Frontal cortex (tissue), 4 donors: ENCODE results near the gene MED29. TPM values are rescaled to one million over a fixed set of nuclear protein-coding genes. Genes with fewer than 3 reads are reported as not detected.
A peak's percentile ranks its signal among the peaks of the same experiment; 100 is the strongest.
"Not testable (repeated sequence)": the region's sequence is repeated elsewhere in the genome, so short reads cannot be mapped to it uniquely, and the experiment has no call there.

Experiments
- DNase-seq, 2 donors: peaks; one replicate each; pipeline ENCODE4 v3.0.0; 2012; ENCODE audit warnings: low spot score in 2 of 2
- FAIRE-seq: peaks from 2 replicates; lab custom pipeline; 2012; peaks lifted over from hg19 to GRCh38; lab: Jason Lieb, UNC
- total RNA-seq: library from RNA; depleted of rRNA; stranded (reverse); fragments of >200 nt; gene quantifications from one replicate; pipeline ENCODE4 v1.2.3, GENCODE V29; 2014
- donor health status: control.
- donor health status: control.
- donor health status: control.

Gene MED29
- total RNA-seq, 1 donor from 2014 or later, result 9.8 TPM

- FAIRE-seq (no peak), DNase-seq (no peak)
These were observed 22.0 kb upstream of the MED29 start for GRCh38 chr19:39369200-39369599.

- FAIRE-seq, result no peak
These were observed 20.4 kb upstream of the MED29 start for GRCh38 chr19:39370735-39371134.

GRCh38 chr19:39372047-39372802, 19.0 kb upstream of the MED29 start:
- FAIRE-seq (no peak), DNase-seq (peak in 1 of 2 donors; percentile 51)

More at GRCh38 chr19:39370735-39371134, 20.4 kb upstream of the MED29 start:
- DNase-seq, result no peak

- FAIRE-seq (no peak), DNase-seq (no peak)
These were observed 18.2 kb upstream of the MED29 start for GRCh38 chr19:39372941-39373340.

- DNase-seq (no peak), FAIRE-seq (no peak)
These were observed 15.2 kb upstream of the MED29 start for GRCh38 chr19:39375929-39376328.

GRCh38 chr19:39377373-39378362, 13.5 kb upstream of the MED29 start:
- no peak for FAIRE-seq
- no peak for DNase-seq

GRCh38 chr19:39379366-39379765, 11.8 kb upstream of the MED29 start:
- FAIRE-seq, DNase-seq: not testable (repeated sequence)

- no peak for FAIRE-seq
- no peak for DNase-seq
These were observed 11.2 kb upstream of the MED29 start for GRCh38 chr19:39379865-39380396.

GRCh38 chr19:39380521-39381502, 10.4 kb upstream of the MED29 start:
- no peak for FAIRE-seq
- no peak for DNase-seq

GRCh38 chr19:39381910-39382611, 9.1 kb upstream of the MED29 start:
- DNase-seq, result no peak
- no peak for FAIRE-seq

- FAIRE-seq, result no peak
- no peak for DNase-seq
These were observed 8.0 kb upstream of the MED29 start for GRCh38 chr19:39382991-39383828.

GRCh38 chr19:39384839-39385568, 6.2 kb upstream of the MED29 start:
- DNase-seq (no peak), FAIRE-seq (no peak)

- no peak for DNase-seq
- FAIRE-seq, result no peak
These were observed 5.4 kb upstream of the MED29 start for GRCh38 chr19:39385629-39386411.

- FAIRE-seq (no peak), DNase-seq (no peak)
These were observed 4.6 kb upstream of the MED29 start for GRCh38 chr19:39386557-39386956.

- FAIRE-seq (no peak), DNase-seq (no peak)
These were observed 2.5 kb upstream of the MED29 start for GRCh38 chr19:39388657-39389056.

- FAIRE-seq (no peak), DNase-seq (no peak)
These were observed 1.4 kb upstream of the MED29 start for GRCh38 chr19:39389631-39390414.
